CD4-positive, alpha-beta T cell treated with Interleukin-15 for 4 hours (primary cell): Measurements from ENCODE around the gene NCAPH2.

Source experiments
- DNase-seq: peaks from one replicate; pipeline ENCODE4 v3.0.0-alpha.2; 2020; ENCODE audit warnings: low spot score

The NCAPH2 gene

GRCh38 chr22:50490531-50491308 lies 17.3 kb upstream of the NCAPH2 start:
- no peak for DNase-seq

DNA sequence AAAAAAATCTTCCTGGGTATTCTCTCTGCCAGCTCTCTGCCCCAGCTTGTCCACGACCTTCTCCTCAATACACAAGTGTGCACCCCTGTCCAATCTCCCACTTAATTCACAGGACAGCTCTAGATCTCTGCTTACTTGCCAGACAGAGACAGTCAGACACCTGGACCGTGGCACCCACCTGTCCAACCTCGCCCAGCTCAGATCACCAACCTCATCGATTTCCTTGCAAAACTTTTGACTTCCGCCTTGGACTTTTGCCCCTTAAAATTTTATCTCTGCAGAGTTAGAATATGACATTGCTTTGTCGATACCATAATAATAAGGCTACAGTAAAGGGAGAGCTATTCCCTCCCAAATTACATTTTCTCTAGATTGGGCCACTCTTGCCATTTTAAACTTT lies 10.9 kb upstream of the NCAPH2 start:
- no peak for DNase-seq

DNA sequence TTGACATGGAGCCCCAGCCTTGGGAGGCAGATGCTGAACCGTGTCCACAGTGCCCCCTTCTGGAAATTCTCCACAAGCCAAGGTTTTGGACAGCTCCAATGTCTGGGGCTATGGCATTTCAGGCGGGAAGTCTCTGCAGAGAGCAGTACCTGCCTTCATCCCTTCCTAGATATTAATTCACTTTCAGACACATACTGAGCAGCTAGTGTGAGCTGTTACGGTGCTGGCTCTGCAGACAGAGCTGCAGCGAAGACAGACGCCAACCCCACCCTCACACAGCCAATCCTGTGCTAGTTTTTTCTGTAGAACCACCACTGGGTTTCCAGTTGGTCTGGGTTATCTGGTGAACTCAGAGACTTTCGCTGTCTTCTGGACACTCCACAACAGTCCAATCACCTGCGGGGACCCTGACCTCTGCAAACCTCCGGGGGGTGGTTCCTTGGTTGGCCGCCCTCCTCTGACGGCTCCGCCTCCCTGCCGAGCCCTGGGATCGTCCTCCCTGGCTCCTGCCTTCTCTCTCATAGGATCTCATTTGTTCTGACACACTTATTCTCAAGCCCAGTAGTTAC lies 9.6 kb upstream of the NCAPH2 start:
- peak; percentile 80 for DNase-seq

- DNase-seq: no peak
These were observed 7.6 kb upstream of the NCAPH2 start for GRCh38 chr22:50500452-50500851.

DNA sequence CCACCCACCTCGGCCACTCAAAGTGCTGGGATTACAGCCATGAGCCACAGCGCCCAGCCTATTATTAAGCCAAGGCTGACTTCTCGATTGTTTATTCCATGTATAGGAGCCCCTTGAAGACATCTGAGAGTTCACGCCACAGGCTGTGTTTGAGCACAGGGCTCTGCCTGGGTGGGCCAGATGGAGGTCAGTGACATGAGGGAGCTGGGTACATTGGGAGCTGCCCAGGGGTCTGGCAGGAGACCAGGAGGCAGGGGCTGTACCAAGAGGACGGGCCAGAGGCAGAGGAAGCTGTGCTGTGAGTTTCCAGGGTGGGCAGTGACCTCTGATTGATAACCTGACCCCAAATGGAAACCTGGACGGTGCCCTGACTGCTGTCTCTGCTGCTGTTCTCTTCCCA lies 5.9 kb upstream of the NCAPH2 start:
- no peak for DNase-seq

DNA sequence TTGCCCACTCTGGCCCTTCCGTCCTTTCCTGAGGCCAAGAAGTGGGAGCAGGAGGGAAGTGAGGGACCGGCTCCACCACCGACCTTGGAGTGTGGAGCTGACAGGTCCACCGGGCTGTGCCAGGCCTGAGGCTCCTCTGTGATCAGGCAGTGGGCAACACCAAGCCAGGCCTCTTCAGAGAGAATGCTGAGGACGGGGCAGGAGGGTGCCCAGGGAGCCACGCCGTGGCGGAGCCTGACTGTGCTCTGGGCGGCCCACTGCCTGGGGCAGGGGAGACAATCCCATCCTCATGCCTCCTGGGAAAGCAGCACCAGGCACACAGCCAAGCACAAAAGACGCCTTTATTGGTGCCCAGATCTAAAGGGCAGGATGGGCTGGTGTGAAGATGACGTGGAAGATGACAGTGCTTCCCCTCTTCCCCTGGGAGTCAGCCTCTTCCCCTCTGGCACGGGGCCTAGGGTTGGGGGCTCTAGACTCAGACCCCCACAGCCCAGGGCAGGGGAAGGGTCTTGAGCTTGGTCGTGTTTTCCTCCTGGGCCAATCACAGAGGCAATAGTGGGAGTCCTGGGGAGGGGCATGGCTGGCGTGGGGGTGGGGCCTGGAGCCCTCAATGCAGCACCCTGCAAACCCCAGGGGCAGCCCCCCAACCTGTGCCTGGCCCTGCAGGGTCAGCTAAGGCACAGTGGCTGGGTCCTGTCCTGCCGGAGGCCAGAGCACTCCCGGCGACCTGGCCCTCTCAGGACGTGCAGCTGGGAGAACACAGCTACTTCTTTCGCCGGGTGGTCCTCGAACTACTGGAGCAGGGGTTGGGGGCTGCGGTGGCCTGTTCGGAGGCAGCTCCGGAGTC lies 5.2 kb upstream of the NCAPH2 start:
- DNase-seq: no peak

DNA sequence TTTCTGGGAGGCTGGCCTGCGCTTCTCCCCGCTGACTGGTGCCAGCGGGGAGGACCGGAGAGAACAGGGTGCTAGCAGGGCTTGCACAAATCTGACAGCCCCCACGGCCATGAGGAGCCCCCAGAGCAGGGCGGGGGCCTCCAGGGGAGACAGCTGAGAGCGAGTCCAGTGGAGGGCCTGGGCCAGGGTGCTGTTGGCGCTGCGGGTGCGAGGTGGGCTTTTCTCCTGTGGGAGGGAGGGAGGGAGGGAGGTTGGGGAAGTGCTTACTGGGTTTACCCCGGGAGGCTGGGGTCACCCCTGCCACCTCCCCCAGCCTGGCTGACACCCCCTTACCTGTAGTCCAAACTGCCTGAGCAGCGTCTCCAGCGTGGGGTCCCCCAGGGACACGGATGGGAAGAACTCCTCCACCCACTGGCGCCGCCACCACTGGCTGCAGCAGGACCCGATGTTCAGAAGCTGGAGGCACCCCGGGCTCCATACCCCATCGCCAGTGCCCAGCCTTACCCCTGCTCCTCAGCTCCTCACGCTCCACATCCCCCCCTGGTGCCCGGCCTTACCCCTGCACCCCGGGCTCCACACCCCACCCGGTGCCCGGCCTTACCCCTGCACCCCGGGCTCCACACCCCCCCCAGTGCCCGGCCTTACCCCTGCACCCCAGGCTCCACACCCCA lies 4.4 kb upstream of the NCAPH2 start:
- DNase-seq: no peak

- no peak for DNase-seq
These were observed 3.4 kb upstream of the NCAPH2 start for GRCh38 chr22:50504369-50505211.

DNA sequence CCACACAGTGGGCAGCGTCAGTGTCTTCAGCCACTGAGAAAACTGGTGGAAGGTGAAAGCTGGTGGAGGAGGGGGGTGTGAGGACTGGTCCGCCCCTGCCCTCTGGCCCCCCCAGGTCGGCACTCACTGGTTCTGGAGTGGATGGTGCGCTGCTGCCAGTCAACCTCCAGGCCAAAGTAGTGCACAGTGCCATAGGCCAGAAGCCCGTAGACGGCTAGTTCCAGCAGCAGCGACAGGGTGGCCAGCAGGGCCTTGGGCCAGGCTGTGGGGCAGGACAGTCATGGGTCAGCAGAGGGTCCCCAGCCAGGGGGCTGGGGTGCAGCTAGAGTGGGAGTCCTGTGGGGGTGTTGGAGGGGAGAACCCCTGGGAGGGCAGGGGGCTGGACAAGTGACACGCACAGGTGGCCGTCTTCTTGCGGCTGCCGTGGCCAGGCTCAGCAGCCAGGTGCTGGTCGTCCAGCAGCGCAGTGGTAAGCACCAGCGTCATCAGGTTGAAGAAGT lies 2.7 kb upstream of the NCAPH2 start:
- no peak for DNase-seq

DNA sequence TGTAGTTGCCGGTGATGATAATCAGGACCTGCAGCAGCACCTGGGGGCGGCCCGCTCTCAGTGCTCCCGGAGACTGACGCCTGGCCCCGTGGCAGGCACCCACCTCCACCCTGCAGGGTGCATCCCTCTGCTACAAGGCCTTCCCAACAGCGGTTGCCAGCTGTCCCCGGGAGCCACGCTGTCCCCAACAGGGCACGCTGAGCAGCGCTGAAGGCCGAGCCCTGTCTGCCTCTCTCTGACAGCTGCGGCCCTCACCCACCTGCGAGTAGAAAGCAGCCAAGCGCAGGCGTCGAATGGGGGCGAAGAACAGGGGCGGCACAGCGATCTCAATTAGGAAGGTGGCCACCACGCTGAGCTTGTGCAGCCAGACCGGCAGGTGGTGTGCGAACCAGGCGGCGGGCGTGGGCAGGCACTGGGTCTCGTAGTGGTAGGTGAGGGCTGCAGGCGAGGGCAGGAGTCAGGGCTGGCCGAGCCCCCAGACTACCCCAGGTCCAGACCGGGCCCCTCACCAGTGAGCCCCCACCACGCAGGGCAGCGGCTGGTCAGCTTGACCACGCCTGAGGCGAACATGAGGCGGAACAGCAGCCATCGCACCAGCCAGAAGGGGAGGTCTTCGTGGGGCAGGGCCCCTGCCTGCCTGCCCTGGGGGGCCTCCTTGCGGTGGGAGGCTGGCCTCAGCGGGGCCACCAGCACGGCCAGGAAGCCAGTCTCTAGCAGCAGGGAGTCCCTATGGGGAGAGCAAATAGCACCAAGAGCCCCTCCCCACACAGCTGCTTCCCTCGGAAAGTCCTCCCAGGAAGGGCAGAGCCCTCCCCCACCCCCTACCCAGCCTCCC lies 2.0 kb upstream of the NCAPH2 start:
- no peak for DNase-seq

- no peak for DNase-seq
These were observed 1.2 kb upstream of the NCAPH2 start for GRCh38 chr22:50506611-50507420.

DNA sequence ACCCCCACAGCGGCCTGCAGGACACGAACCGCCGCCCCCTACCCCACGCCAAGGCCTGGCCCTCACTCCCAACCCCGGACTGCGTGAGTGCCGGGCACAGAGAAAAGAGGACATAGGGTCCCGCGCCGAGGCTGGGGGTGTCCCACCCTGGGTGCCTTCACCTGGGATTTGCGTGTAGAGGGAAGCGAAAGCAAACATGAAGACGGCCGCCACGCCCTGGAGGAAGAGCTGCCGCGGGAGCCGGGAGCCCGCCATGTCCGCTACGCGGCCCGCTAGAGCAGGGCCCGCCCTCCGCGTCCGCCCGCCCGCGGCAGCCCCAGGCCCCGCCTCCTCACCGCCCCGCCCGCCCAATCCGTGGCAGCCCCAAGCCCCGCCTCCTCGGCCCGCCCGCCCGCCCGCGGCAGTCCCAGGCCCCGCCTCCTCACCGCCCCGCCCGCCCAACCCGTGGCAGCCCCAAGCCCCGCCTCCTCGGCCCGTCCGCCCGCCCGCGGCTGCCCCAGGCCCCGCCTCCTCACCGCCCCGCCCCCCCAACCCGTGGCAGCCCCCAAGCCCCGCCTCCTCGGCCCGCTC lies 518 bp upstream of the NCAPH2 start, which contains the start of gene LMF2:
Gene LMF2, minus strand, starts transcription at position 282 of the 570 bp plus-strand sequence. Its CDS starts 27 bp downstream, at position 255.
- DNase-seq: peak; percentile 92

DNA sequence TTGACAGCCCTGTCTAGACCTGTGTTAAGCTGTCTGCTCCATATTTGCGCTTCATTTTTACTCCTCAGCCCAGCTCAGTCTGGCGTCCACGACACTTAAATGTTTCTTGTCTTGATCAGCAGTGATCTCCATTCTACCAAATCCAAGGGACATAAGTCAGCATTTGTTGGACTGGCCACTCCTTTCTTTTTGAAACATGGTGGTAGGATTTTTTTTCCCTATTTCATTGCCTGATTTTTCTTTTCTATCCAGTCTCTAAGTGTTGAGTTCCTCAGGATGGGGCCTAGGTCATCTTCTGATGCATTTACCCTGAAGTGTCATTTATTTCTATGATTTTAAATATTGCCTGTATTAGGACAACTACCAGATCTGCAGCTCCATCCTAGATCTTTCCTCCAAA lies 873 bp downstream of the NCAPH2 start:
- DNase-seq: no peak

GRCh38 chr22:50513175-50513574 lies 5.2 kb downstream of the NCAPH2 start:
- DNase-seq: no peak

- no peak for DNase-seq
These were observed 8.0 kb downstream of the NCAPH2 start for GRCh38 chr22:50516068-50516467.

DNA sequence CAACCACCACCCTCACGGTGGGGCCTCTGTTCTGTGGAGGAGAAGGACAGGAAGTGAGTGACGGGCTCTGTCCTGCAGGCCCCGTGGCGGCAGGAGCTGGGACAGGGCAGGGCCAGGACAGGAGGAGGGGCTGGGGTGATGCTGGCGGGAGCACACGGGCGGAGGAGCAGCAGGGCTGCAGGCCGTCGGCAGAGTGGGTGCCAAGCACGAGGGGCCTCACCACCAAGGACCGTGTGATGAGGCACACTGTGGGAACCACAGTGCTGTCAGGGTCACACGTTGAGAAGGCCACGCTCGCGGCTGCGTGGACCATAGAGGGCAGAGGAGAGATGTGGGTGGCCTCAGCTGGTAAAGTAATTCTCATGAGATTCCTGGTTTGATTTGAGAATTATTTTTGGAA lies 8.9 kb downstream of the NCAPH2 start:
- no peak for DNase-seq

DNA sequence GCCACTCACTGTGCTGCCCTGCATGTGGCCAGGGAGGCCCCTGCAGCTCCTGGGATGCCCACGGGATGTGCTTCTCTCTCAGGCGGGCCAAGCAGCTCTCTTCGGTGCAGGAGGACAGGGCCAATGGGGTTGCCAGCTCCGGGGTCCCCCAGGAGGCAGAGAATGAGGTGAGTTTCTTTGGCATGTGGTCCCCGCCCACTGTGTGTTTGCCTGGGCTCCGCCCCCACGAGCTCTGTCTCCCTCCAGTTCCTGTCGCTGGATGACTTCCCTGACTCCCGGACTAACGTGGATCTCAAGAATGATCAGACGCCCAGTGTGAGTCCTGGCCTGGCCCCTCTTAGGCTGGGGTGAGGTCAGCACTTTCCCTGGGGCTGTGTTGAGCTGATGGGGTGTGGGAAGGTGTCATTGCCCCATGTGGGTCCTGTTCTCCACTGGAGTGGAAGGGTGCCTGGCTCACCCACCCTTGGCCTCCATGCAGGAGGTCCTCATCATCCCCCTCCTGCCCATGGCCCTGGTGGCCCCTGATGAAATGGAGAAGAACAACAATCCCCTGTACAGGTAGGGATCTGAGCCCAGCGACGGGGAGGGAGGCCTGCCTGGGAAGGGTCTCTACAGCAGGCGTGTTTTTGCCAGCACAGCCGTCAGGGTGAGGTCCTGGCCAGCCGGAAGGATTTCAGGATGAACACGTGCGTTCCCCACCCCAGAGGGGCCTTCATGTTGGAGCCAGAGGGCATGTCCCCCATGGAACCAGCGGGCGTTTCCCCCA lies 9.7 kb downstream of the NCAPH2 start:
- DNase-seq: no peak

- no peak for DNase-seq
These were observed 10.6 kb downstream of the NCAPH2 start for GRCh38 chr22:50518606-50519005.
